ENCODE data around the gene PTGR3. TPM values are rescaled to one million over a fixed set of nuclear protein-coding genes. Genes with fewer than 3 reads are reported as not detected.

Gene PTGR3
- total and polyA plus RNA-seq, 2 of the 8 experiments (the other 6 are each of a cell fraction or from before 2014, with no cell fraction given): 2.0 to 3.6 TPM

DNA sequence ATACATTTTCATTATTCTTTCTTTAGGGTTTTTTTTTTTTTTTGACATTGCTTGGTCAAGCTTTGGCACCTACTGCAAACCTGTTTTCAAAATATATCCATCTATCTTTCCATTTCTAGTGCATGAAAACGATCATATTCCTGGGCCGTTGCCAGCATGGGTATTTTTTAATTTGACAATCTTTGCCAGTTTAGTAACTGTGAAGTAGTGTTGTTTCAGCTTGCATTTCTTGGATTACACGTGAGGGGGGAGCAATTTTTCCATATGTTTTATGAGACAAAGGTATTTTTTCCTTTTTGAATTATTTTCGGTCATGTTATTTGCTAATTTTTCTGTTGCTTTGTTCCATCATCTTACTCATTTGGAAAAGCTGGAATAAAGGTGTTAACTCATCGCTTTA, 42.5 kb upstream of the PTGR3 start:
- H3K9ac ChIP-seq (replicated peaks in 1 of 4; ENCODE audit: extremely low read depth in 1 of 4, low read depth in 3 of 4, low read length in 3 of 4): no peak overlapping the region
- FAIRE-seq (no peak), DNase-seq (ENCODE audit: low read depth in 1 of 2, low spot score in 2 of 2) (no peak)
- WGBS, 2 experiments (ENCODE audit: extremely low coverage in 1 of 2, insufficient coverage in 1 of 2, insufficient read length in 1 of 2, insufficient replicate concordance in 2 of 2, low coverage in 1 of 2, low lambda C conversion rate in 2 of 2, missing lambda C conversion rate in 1 of 2): 85% methylated on average over 5 of the region's 5 CpGs; no CpG with 5 or more reads in 1 of the 2 experiments
- ChIA-PET POLR2A (ENCODE audit: partially characterized antibody) (no interaction called here), CTCF (ENCODE audit: partially characterized antibody) (no interaction called here)
- no peaks in the 10 kb centered on the region for H3K27me3 ChIP-seq (replicated peaks in 1 of 4; ENCODE audit: control insufficient read depth in 3 of 4, extremely low read depth in 1 of 4, insufficient read depth in 3 of 4, low read length in 3 of 4)
- no peak overlapping the region for H3K23ac ChIP-seq (ENCODE audit: insufficient read length)
- no peak overlapping the region for H2BK120ac ChIP-seq (replicated peaks; ENCODE audit: low read depth, low read length)
- no peak overlapping the region for H3K27ac ChIP-seq (ENCODE audit: low read depth, low read length)
- H4K5ac ChIP-seq (ENCODE audit: insufficient read length, low read depth, low read length): no peak overlapping the region
- no peak overlapping the region for H2BK15ac ChIP-seq (ENCODE audit: low read length)
- H3K4me3 ChIP-seq (ENCODE audit: extremely low read depth in 1 of 4, insufficient read depth in 2 of 4, low read depth in 3 of 4, low read length in 4 of 4): no peak overlapping the region
- no peaks in the 10 kb centered on the region for H3K79me1 ChIP-seq (ENCODE audit: low read depth, low read length)
- H2BK12ac ChIP-seq (ENCODE audit: low read depth, low read length): no peak overlapping the region
- no peaks in the 10 kb centered on the region for H3K36me3 ChIP-seq (ENCODE audit: control insufficient read depth in 2 of 4, insufficient read depth in 4 of 4, low read length in 3 of 4)
- no peak overlapping the region for H2BK20ac ChIP-seq (ENCODE audit: low read length)
- H4K20me1 ChIP-seq (replicated peaks in 1 of 2; ENCODE audit: control insufficient read depth in 1 of 2, insufficient read depth in 2 of 2, low read length in 2 of 2): no peaks in the 10 kb centered on the region
- H4K91ac ChIP-seq (replicated peaks; ENCODE audit: insufficient read length, low read length): no peak overlapping the region
- H3K4ac ChIP-seq (replicated peaks; ENCODE audit: insufficient read length, low read depth, low read length): no peak overlapping the region
- H3K4me1 ChIP-seq (replicated peaks in 1 of 4; ENCODE audit: control insufficient read depth in 3 of 4, insufficient read depth in 4 of 4, low read length in 3 of 4): no peaks in the 10 kb centered on the region
- H3K23me2 ChIP-seq (ENCODE audit: low read depth, low read length): no peaks in the 10 kb centered on the region
- H3K79me2 ChIP-seq (ENCODE audit: control insufficient read depth in 1 of 2, insufficient read depth in 2 of 2, low read length in 2 of 2): no peaks in the 10 kb centered on the region
- H2AK5ac ChIP-seq (ENCODE audit: low read depth, low read length): no peak overlapping the region
- no peak overlapping the region for H3K56ac ChIP-seq (replicated peaks; ENCODE audit: insufficient read length, low read depth, low read length)
- no peak overlapping the region for H3K18ac ChIP-seq (ENCODE audit: extremely low read depth, low read length)
- H3K14ac ChIP-seq (ENCODE audit: insufficient read length): no peak overlapping the region
- no peak overlapping the region for H2AFZ ChIP-seq (ENCODE audit: low read length)
- H3K4me2 ChIP-seq (ENCODE audit: insufficient read depth in 1 of 2, low read depth in 2 of 2, low read length in 2 of 2): no peak overlapping the region
- H2BK5ac ChIP-seq (ENCODE audit: low read depth, low read length): no peak overlapping the region
- no peaks in the 10 kb centered on the region for H3K9me3 ChIP-seq (ENCODE audit: insufficient read depth in 2 of 2, low read depth in 1 of 2, low read length in 1 of 2)
- H4K8ac ChIP-seq (ENCODE audit: extremely low read depth, insufficient read depth, low read length): no peak overlapping the region
- no peak for TF ChIP-seq SAP30 (IDR thresholded peaks at IDR 0.05; ENCODE audit: insufficient read depth, insufficient replicate concordance, low read length)
- no peak for TF ChIP-seq TEAD4 (IDR thresholded peaks at IDR 0.05; ENCODE audit: low read depth, low read length)
- no peak for TF ChIP-seq EP300 (IDR thresholded peaks at IDR 0.05; ENCODE audit: borderline replicate concordance in 1 of 2, low read depth in 2 of 2, low read length in 2 of 2)

Data from H1 (cell line).